HUES6 (cell line): ENCODE data around the gene COA3.

Experiments
- H3K27ac ChIP-seq: 2 replicates; pipeline ENCODE4 v1.7.0; 2013; ENCODE audit warnings: low read depth, mild to moderate bottlenecking, low read length, inconsistent platforms
- H3K27me3 ChIP-seq: 2 replicates; pipeline ENCODE4 v1.6.1; 2013; ENCODE audit warnings: low read length; ENCODE audit not compliant: control insufficient read depth, insufficient read depth
- H3K36me3 ChIP-seq: 2 replicates; pipeline ENCODE4 v1.6.1; 2013; ENCODE audit warnings: low read length; ENCODE audit not compliant: control insufficient read depth, insufficient read depth
- H3K4me1 ChIP-seq: 2 replicates; pipeline ENCODE4 v1.6.1; 2013; ENCODE audit warnings: low read length; ENCODE audit not compliant: control insufficient read depth, insufficient read depth
- H3K4me3 ChIP-seq: 2 replicates; pipeline ENCODE4 v1.5.1; 2013; ENCODE audit warnings: low read depth, low read length
- H3K9ac ChIP-seq: one replicate; pipeline ENCODE4 v1.6.1; 2013; ENCODE audit warnings: mild to moderate bottlenecking, low read length
- H3K9me3 ChIP-seq: 2 replicates; pipeline ENCODE4 v1.6.1; 2013; ENCODE audit warnings: low read depth, low read length; ENCODE audit not compliant: control insufficient read depth, insufficient read depth

Gene COA3

GRCh38 chr17:42814633-42815399 lies 16.3 kb upstream of the COA3 start:
- H3K36me3 ChIP-seq = peaks cover 85% of the 10 kb centered on the region
- H3K27ac ChIP-seq = no peak overlapping the region
- H3K9ac ChIP-seq = no peak overlapping the region

GRCh38 chr17:42809250-42809649 lies 10.7 kb upstream of the COA3 start:
- Histone ChIP-seq H3K27me3 (no peaks in the 10 kb centered on the region), H3K4me3 (no peak overlapping the region), H3K9ac (no peak overlapping the region), H3K9me3 (no peaks in the 10 kb centered on the region), H3K27ac (no peak overlapping the region), H3K36me3 (peaks cover 35% of the 10 kb centered on the region), H3K4me1 (no peaks in the 10 kb centered on the region)

More at GRCh38 chr17:42814633-42815399, 16.3 kb upstream of the COA3 start:
- H3K27me3 ChIP-seq = no peaks in the 10 kb centered on the region
- no peaks in the 10 kb centered on the region for H3K9me3 ChIP-seq
- H3K4me1 ChIP-seq = no peaks in the 10 kb centered on the region
- H3K4me3 ChIP-seq = no peak overlapping the region

GRCh38 chr17:42806249-42806648 lies 7.7 kb upstream of the COA3 start:
- Histone ChIP-seq H3K4me1 (no peaks in the 10 kb centered on the region), H3K36me3 (peaks cover 20% of the 10 kb centered on the region), H3K9me3 (no peaks in the 10 kb centered on the region), H3K27ac (no peak overlapping the region), H3K27me3 (no peaks in the 10 kb centered on the region), H3K9ac (no peak overlapping the region), H3K4me3 (no peak overlapping the region)

GRCh38 chr17:42804918-42805367 lies 6.4 kb upstream of the COA3 start:
- H3K9ac ChIP-seq = no peak overlapping the region

GRCh38 chr17:42803074-42803883 lies 4.8 kb upstream of the COA3 start:
- no peak overlapping the region for H3K9ac ChIP-seq
- no peak overlapping the region for H3K27ac ChIP-seq
- H3K4me3 ChIP-seq = no peak overlapping the region
- no peaks in the 10 kb centered on the region for H3K9me3 ChIP-seq
- H3K4me1 ChIP-seq = no peaks in the 10 kb centered on the region
- no peaks in the 10 kb centered on the region for H3K36me3 ChIP-seq
- peaks cover 6% of the 10 kb centered on the region; the same call in 1 of the 2 replicates for H3K27me3 ChIP-seq

More at GRCh38 chr17:42804918-42805367, 6.4 kb upstream of the COA3 start:
- H3K36me3 ChIP-seq = peaks cover 7% of the 10 kb centered on the region; the same call in 1 of the 2 replicates
- H3K27ac ChIP-seq = no peak overlapping the region
- H3K4me3 ChIP-seq = no peak overlapping the region
- no peaks in the 10 kb centered on the region for H3K27me3 ChIP-seq
- H3K4me1 ChIP-seq = no peaks in the 10 kb centered on the region
- H3K9me3 ChIP-seq = no peaks in the 10 kb centered on the region

- Histone ChIP-seq H3K36me3 (no peaks in the 10 kb centered on the region), H3K9ac (peak overlapping the region; percentile 82), H3K27me3 (peaks cover 6% of the 10 kb centered on the region; the same call in 1 of the 2 replicates), H3K9me3 (no peaks in the 10 kb centered on the region), H3K4me3 (peak overlapping the region; percentile 77), H3K27ac (no peak overlapping the region), H3K4me1 (peaks cover 8% of the 10 kb centered on the region)
Measured at GRCh38 chr17:42798011-42798382, 507 bp downstream of the COA3 start.

- Histone ChIP-seq H3K27ac (no peak overlapping the region), H3K36me3 (no peaks in the 10 kb centered on the region), H3K4me1 (peaks cover 8% of the 10 kb centered on the region), H3K4me3 (peak overlapping the region; percentile 77), H3K27me3 (peaks cover 6% of the 10 kb centered on the region; the same call in 1 of the 2 replicates), H3K9ac (peak overlapping the region; percentile 82), H3K9me3 (no peaks in the 10 kb centered on the region)
Measured at GRCh38 chr17:42797067-42798007, 1.2 kb downstream of the COA3 start.

- H3K27ac ChIP-seq = no peak overlapping the region
- H3K4me1 ChIP-seq = peaks cover 8% of the 10 kb centered on the region
- H3K36me3 ChIP-seq = no peaks in the 10 kb centered on the region
- no peak overlapping the region for H3K9ac ChIP-seq
- peaks cover 6% of the 10 kb centered on the region; the same call in 1 of the 2 replicates for H3K27me3 ChIP-seq
- no peaks in the 10 kb centered on the region for H3K9me3 ChIP-seq
- no peak overlapping the region for H3K4me3 ChIP-seq
Measured at GRCh38 chr17:42796066-42796758, 2.3 kb downstream of the COA3 start.

- H3K4me3 ChIP-seq = no peak overlapping the region
- H3K9ac ChIP-seq = no peak overlapping the region
- no peaks in the 10 kb centered on the region for H3K9me3 ChIP-seq
- peaks cover 6% of the 10 kb centered on the region for H3K27me3 ChIP-seq
- H3K36me3 ChIP-seq = no peaks in the 10 kb centered on the region
- no peak overlapping the region for H3K27ac ChIP-seq
- peaks cover 8% of the 10 kb centered on the region for H3K4me1 ChIP-seq
Measured at GRCh38 chr17:42795465-42795864, 3.0 kb downstream of the COA3 start.

- H3K9me3 ChIP-seq = no peaks in the 10 kb centered on the region
- H3K36me3 ChIP-seq = no peaks in the 10 kb centered on the region
- H3K4me3 ChIP-seq = no peak overlapping the region
- peaks cover 8% of the 10 kb centered on the region for H3K4me1 ChIP-seq
- H3K27me3 ChIP-seq = peaks cover 6% of the 10 kb centered on the region
- no peak overlapping the region for H3K9ac ChIP-seq
- H3K27ac ChIP-seq = no peak overlapping the region
Measured at GRCh38 chr17:42795061-42795460, 3.4 kb downstream of the COA3 start.
